MM.1S (cell line): Measurements from ENCODE around the gene FGF23.

Experiments
- DNase-seq: peaks from one replicate; pipeline ENCODE4 v3.0.0-alpha.2; 2015
- H2AFZ ChIP-seq: fragments of 300-600 bp; sonication (generic); 2 replicates; pipeline ENCODE4 v1.6.0; 2016; ENCODE audit warnings: antibody characterized with exemption, low read length
- H3F3A ChIP-seq: fragments of 300-600 bp; sonication (generic); 2 replicates; pipeline ENCODE4 v1.6.1; 2016; ENCODE audit warnings: mild to moderate bottlenecking, antibody characterized with exemption, low read length, moderate library complexity, mixed read lengths; ENCODE audit not compliant: insufficient read depth
- H3K27ac ChIP-seq: fragments of 300-600 bp; sonication (generic); 2 replicates; pipeline ENCODE4 v1.5.1; 2016; ENCODE audit warnings: mild to moderate bottlenecking, low read length
- H3K27me3 ChIP-seq: fragments of 300-600 bp; sonication (generic); replicated peaks from 2 replicates; pipeline ENCODE4 v1.6.0; 2016; ENCODE audit warnings: low read length; ENCODE audit not compliant: insufficient read depth
- H3K36me3 ChIP-seq: fragments of 300-600 bp; sonication (generic); replicated peaks from 2 replicates; pipeline ENCODE4 v1.6.1; 2016; ENCODE audit warnings: mild to moderate bottlenecking, low read length, mixed read lengths; ENCODE audit not compliant: insufficient read depth
- H3K4me1 ChIP-seq: fragments of 300-600 bp; sonication (generic); 2 replicates; pipeline ENCODE4 v1.6.1; 2016; ENCODE audit warnings: low read length, mixed read lengths
- H3K4me2 ChIP-seq: fragments of 300-600 bp; sonication (generic); 2 replicates; pipeline ENCODE4 v1.6.0; 2016; ENCODE audit warnings: low read depth, low read length
- H3K4me3 ChIP-seq: fragments of 300-600 bp; sonication (generic); 2 replicates; pipeline ENCODE4 v1.5.1; 2016; ENCODE audit warnings: low read length, mixed read lengths
- H3K79me2 ChIP-seq: fragments of 300-600 bp; sonication (generic); 2 replicates; pipeline ENCODE4 v1.6.1; 2016; ENCODE audit warnings: mixed run types, low read length, mixed read lengths
- H3K9ac ChIP-seq: fragments of 300-600 bp; sonication (generic); 2 replicates; pipeline ENCODE4 v1.6.1; 2016; ENCODE audit warnings: low read length, mixed read lengths
- H3K9me2 ChIP-seq: fragments of 300-600 bp; sonication (generic); replicated peaks from 2 replicates; pipeline ENCODE4 v1.6.1; 2016; ENCODE audit warnings: mild to moderate bottlenecking, low read length, mixed read lengths; ENCODE audit not compliant: insufficient read depth
- H3K9me3 ChIP-seq: fragments of 300-600 bp; sonication (generic); replicated peaks from 2 replicates; pipeline ENCODE4 v1.6.1; 2016; ENCODE audit warnings: mild to moderate bottlenecking, low read length, mixed read lengths; ENCODE audit not compliant: insufficient read depth
- H4K20me1 ChIP-seq: fragments of 300-600 bp; sonication (generic); 2 replicates; pipeline ENCODE4 v1.6.1; 2016; ENCODE audit warnings: mild to moderate bottlenecking, low read length, moderate library complexity, mixed read lengths; ENCODE audit not compliant: insufficient read depth
- EZH2 ChIP-seq: fragments of 300-600 bp; sonication (generic); optimal IDR thresholded peaks from 2 replicates; pipeline ENCODE3; 2017; ENCODE audit warnings: low read depth, mild to moderate bottlenecking, antibody characterized with exemption, low read length, mixed read lengths
- EZH2phosphoT487 ChIP-seq: fragments of 300-600 bp; sonication (generic); IDR thresholded peaks from 2 replicates; pipeline ENCODE4 v1.6.1; 2018; ENCODE audit warnings: antibody characterized with exemption, low read length
- TF ChIP-seq, protein P1 (sequence below): fragments of 300-600 bp; sonication (generic); IDR thresholded peaks from 2 replicates; pipeline ENCODE4 v1.5.1; 2016; ENCODE audit warnings: antibody characterized with exemption, low read length, mixed read lengths

Gene FGF23

DNA sequence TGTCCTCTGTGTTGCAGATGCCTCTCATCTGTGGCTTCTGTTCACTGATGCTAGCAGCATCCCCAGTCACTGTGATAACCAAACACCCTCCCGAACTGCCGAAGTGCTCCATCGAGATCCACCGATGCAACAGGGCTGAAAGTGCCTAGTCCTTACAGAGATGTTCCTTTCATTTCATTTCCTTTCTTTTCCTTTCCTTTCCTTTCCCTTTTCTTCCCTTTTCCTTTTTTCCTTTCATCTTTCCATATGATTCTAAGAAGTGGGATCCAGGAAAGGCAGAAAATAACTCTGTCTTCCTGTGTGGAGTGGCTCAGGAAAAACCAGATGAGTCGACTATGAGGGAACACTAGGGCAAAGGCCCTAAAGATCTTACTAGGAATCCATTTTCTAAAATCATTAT lies 39.4 kb upstream of the FGF23 start:
- no peak overlapping the region for H3K27ac ChIP-seq
- TF ChIP-seq, protein P1, sequence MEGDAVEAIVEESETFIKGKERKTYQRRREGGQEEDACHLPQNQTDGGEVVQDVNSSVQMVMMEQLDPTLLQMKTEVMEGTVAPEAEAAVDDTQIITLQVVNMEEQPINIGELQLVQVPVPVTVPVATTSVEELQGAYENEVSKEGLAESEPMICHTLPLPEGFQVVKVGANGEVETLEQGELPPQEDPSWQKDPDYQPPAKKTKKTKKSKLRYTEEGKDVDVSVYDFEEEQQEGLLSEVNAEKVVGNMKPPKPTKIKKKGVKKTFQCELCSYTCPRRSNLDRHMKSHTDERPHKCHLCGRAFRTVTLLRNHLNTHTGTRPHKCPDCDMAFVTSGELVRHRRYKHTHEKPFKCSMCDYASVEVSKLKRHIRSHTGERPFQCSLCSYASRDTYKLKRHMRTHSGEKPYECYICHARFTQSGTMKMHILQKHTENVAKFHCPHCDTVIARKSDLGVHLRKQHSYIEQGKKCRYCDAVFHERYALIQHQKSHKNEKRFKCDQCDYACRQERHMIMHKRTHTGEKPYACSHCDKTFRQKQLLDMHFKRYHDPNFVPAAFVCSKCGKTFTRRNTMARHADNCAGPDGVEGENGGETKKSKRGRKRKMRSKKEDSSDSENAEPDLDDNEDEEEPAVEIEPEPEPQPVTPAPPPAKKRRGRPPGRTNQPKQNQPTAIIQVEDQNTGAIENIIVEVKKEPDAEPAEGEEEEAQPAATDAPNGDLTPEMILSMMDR: no peak
- TF ChIP-seq EZH2phosphoT487 (no peak), EZH2 (no peak)
- no peak overlapping the region for H3K4me3 ChIP-seq
- no peak overlapping the region for H2AFZ ChIP-seq
- no peak for DNase-seq
- H3K36me3 ChIP-seq: no peaks in the 10 kb centered on the region
- H3K79me2 ChIP-seq: no peaks in the 10 kb centered on the region
- H3K4me2 ChIP-seq: no peak overlapping the region
- no peaks in the 10 kb centered on the region for H3K9me2 ChIP-seq
- H3K9me3 ChIP-seq: no peaks in the 10 kb centered on the region
- H3F3A ChIP-seq: no peaks in the 10 kb centered on the region
- 0 out of 2 replicates have a peak, but pooled peaks cover 3% of the 10 kb centered on the region for H3K27me3 ChIP-seq
- no peak overlapping the region for H3K9ac ChIP-seq
- no peaks in the 10 kb centered on the region for H3K4me1 ChIP-seq
- H4K20me1 ChIP-seq: no peaks in the 10 kb centered on the region

DNA sequence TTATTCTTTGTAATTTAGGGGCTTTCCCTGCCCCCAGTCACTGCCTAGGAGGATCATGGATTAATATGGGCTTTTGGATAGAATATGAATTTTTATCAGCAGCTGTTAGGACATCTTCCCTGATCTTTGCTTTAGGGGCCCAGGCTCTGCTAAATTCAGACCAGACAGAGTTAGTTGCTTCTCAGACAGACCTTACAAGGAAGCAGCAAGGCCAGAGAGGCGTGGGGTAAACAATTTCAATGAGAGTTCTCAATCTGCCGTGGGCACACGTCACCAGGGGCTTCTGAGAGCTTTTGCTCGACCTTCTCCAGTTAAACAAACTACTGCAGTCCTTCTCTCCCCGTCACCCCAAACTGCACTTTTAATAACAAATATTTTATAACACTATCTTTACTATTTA lies 38.4 kb upstream of the FGF23 start:
- no peak overlapping the region for H3K9ac ChIP-seq
- H3K9me2 ChIP-seq: no peaks in the 10 kb centered on the region
- no peak overlapping the region for H3K4me2 ChIP-seq
- no peaks in the 10 kb centered on the region for H4K20me1 ChIP-seq
- H3K36me3 ChIP-seq: no peaks in the 10 kb centered on the region
- no peak overlapping the region for H3K27ac ChIP-seq
- TF ChIP-seq EZH2phosphoT487: no peak
- no peak for TF ChIP-seq EZH2
- TF ChIP-seq, protein P1: no peak
- H3K9me3 ChIP-seq: no peaks in the 10 kb centered on the region
- H2AFZ ChIP-seq: no peak overlapping the region
- no peak overlapping the region for H3K4me3 ChIP-seq
- DNase-seq: no peak
- 0 out of 2 replicates have a peak, but pooled peaks cover 3% of the 10 kb centered on the region for H3K27me3 ChIP-seq
- H3K4me1 ChIP-seq: no peaks in the 10 kb centered on the region
- H3F3A ChIP-seq: no peaks in the 10 kb centered on the region
- H3K79me2 ChIP-seq: no peaks in the 10 kb centered on the region

GRCh38 chr12:4417455-4417854 lies 37.9 kb upstream of the FGF23 start:
- Histone ChIP-seq H3K79me2 (no peaks in the 10 kb centered on the region), H3K9ac (no peak overlapping the region), H3K27me3 (0 out of 2 replicates have a peak, but pooled peaks cover 3% of the 10 kb centered on the region), H3K36me3 (no peaks in the 10 kb centered on the region), H3K9me2 (no peaks in the 10 kb centered on the region), H3K4me2 (no peak overlapping the region), H3K27ac (no peak overlapping the region), H3F3A (no peaks in the 10 kb centered on the region), H3K4me3 (no peak overlapping the region), H2AFZ (no peak overlapping the region), H3K9me3 (no peaks in the 10 kb centered on the region), H4K20me1 (no peaks in the 10 kb centered on the region), H3K4me1 (no peaks in the 10 kb centered on the region)
- TF ChIP-seq EZH2: no peak
- TF ChIP-seq EZH2phosphoT487: no peak
- DNase-seq: no peak

GRCh38 chr12:4416276-4416675 lies 36.8 kb upstream of the FGF23 start:
- Histone ChIP-seq H3K36me3 (no peaks in the 10 kb centered on the region), H3K9me3 (no peaks in the 10 kb centered on the region), H3K9ac (no peak overlapping the region), H2AFZ (no peak overlapping the region), H3K27me3 (0 out of 2 replicates have a peak, but pooled peaks cover 3% of the 10 kb centered on the region), H4K20me1 (no peaks in the 10 kb centered on the region), H3K79me2 (no peaks in the 10 kb centered on the region), H3K4me3 (no peak overlapping the region), H3K4me2 (no peak overlapping the region), H3K27ac (no peak overlapping the region), H3K4me1 (no peaks in the 10 kb centered on the region), H3F3A (no peaks in the 10 kb centered on the region), H3K9me2 (no peaks in the 10 kb centered on the region)
- no peak for TF ChIP-seq EZH2phosphoT487
- DNase-seq: no peak
